CD8-positive, alpha-beta memory T cell (primary cell): ENCODE data around the gene HSPB8. TPM values are rescaled to one million over a fixed set of nuclear protein-coding genes. Genes with fewer than 3 reads are reported as not detected.

Experiments used
- CTCF ChIA-PET: fragments of 350-600 bp; sonication (Branson Sonifier 250); formaldehyde crosslinking; loops from one replicate; lab custom pipeline; 2021; ENCODE audit warnings: antibody characterized with exemption; lab: Charles Lee
- POLR2A ChIA-PET: fragments of 350-600 bp; sonication (Branson Sonifier 250); formaldehyde crosslinking; loops from one replicate; lab custom pipeline; 2021; ENCODE audit warnings: antibody characterized with exemption; lab: Charles Lee
- DNase-seq, 5 donors: peaks; one replicate each; pipeline versions ENCODE4 v3.0.0 to v3.0.0-alpha.2; 2020 to 2022; ENCODE audit warnings: mixed read lengths in 1 of 5
- H3K27ac ChIP-seq: one replicate; pipeline ENCODE4 v1.7.0; 2013; ENCODE audit warnings: low read depth, mild to moderate bottlenecking, low read length, moderate library complexity
- H3K27me3 ChIP-seq: 2 replicates; pipeline ENCODE4 v1.7.0; 2013; ENCODE audit warnings: low read length, mild to moderate bottlenecking; ENCODE audit not compliant: insufficient read depth, poor library complexity, severe bottlenecking
- H3K36me3 ChIP-seq: 2 replicates; pipeline ENCODE4 v1.7.0; 2013; ENCODE audit warnings: mild to moderate bottlenecking, low read length, moderate library complexity; ENCODE audit not compliant: insufficient read depth
- H3K4me1 ChIP-seq: 2 replicates; pipeline ENCODE4 v1.7.0; 2013; ENCODE audit warnings: mild to moderate bottlenecking, low read length, moderate library complexity; ENCODE audit not compliant: insufficient read depth
- H3K4me3 ChIP-seq: 2 replicates; pipeline ENCODE4 v1.7.0; 2013; ENCODE audit warnings: mild to moderate bottlenecking, low read length
- H3K9me3 ChIP-seq: 2 replicates; pipeline ENCODE4 v1.7.0; 2013; ENCODE audit warnings: mild to moderate bottlenecking, low read length
- H3K27ac Mint-ChIP-seq, 8 donors: one replicate each; pipeline ENCODE4 v1.8.0; 2020 to 2021; ENCODE audit warnings: mixed read lengths in 8 of 8, mild to moderate bottlenecking in 6 of 8, inconsistent platforms in 3 of 8, moderate library complexity in 3 of 8
- H3K27me3 Mint-ChIP-seq, 2 donors: one replicate each; pipeline ENCODE4 v1.8.0; 2020 to 2021; ENCODE audit warnings: mixed read lengths in 2 of 2, mild to moderate bottlenecking in 1 of 2, moderate library complexity in 1 of 2
- H3K36me3 Mint-ChIP-seq, 3 donors: one replicate each; pipeline ENCODE4 v1.8.0; 2020 to 2021; ENCODE audit warnings: mixed read lengths in 3 of 3, inconsistent platforms in 1 of 3, mild to moderate bottlenecking in 1 of 3
- H3K4me1 Mint-ChIP-seq, 3 donors: one replicate each; pipeline ENCODE4 v1.8.0; 2020 to 2021; ENCODE audit warnings: mixed read lengths in 3 of 3, inconsistent platforms in 1 of 3, mild to moderate bottlenecking in 1 of 3
- H3K4me3 Mint-ChIP-seq, 7 donors: one replicate each; pipeline ENCODE4 v1.8.0; 2020 to 2021; ENCODE audit warnings: mixed read lengths in 7 of 7, mild to moderate bottlenecking in 6 of 7, moderate library complexity in 4 of 7, inconsistent platforms in 2 of 7
- H3K9me3 Mint-ChIP-seq, 5 donors: one replicate each; pipeline ENCODE4 v1.8.0; 2020 to 2022; ENCODE audit warnings: mixed read lengths in 5 of 5, mild to moderate bottlenecking in 3 of 5, moderate library complexity in 2 of 5, inconsistent platforms in 1 of 5
- polyA plus RNA-seq: library from polyadenylated mRNA; unstranded; fragments of 300-500 nt; fragmentation: Illumina TruSeq; gene quantifications from one replicate; pipeline ENCODE4 v1.2.3, GENCODE V29; 2021
- total RNA-seq, 2 experiments: library from RNA; stranded (reverse); gene quantifications; one replicate each; pipeline ENCODE4 v1.2.3, GENCODE V29; 2021

The HSPB8 gene
- total and polyA plus RNA-seq, 3 experiments from 2014 or later, result not detected

DNA sequence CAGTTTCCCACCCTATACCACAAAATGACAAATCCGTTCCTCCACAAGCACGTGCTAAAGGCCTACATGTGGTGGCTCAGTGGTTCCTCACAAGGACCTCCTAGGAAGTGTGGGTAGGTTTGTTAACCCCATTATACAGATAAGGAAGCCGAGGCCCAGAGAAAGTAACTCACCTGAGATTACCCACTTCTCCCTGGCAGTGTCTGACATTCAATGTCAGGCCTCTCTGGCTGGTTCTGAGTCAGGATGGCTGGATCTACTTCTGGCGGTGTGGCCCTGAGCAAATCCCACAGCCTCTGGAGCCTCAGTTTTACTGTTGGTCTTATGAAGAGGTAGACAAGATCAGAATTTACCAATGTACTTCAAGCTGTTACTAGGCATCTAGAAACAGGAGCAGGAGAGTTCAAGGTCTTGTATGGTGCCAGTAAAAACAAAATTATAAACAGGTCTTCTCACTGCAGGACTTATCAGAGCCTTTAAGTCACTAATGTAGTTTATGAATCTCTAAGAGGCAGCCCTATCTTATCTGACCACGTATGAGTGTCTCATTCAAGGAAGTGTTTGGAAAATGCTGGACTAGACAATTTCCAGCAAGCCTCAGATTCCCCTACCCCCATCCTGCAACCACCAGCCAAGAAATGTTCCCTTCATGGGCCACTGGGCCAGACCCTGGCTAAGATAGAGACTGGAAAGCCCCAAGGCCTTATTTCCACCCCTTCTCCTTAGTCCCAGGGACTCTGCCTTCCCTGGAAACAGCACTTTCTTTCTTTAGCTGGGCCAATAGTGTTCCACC, 4.2 kb downstream of the HSPB8 start:
- ChIA-PET POLR2A (no interaction called here), CTCF (no interaction called here)
- Histone ChIP-seq H3K9me3 (no peaks in the 10 kb centered on the region), H3K36me3 (no peaks in the 10 kb centered on the region), H3K4me3 (no peak overlapping the region), H3K4me1 (no peaks in the 10 kb centered on the region), H3K27me3 (no peaks in the 10 kb centered on the region), H3K27ac (no peak overlapping the region)
- Mint-ChIP-seq H3K4me3 (no peak overlapping the region), H3K27me3 (peaks cover 4 to 15% of the 10 kb centered on the region in 2 donors), H3K4me1 (no peaks in the 10 kb centered on the region), H3K27ac (no peak overlapping the region), H3K36me3 (no peaks in the 10 kb centered on the region), H3K9me3 (peaks cover 0 to 3% (median 0%) of the 10 kb centered on the region in 5 donors)
- DNase-seq, result no peak

DNA sequence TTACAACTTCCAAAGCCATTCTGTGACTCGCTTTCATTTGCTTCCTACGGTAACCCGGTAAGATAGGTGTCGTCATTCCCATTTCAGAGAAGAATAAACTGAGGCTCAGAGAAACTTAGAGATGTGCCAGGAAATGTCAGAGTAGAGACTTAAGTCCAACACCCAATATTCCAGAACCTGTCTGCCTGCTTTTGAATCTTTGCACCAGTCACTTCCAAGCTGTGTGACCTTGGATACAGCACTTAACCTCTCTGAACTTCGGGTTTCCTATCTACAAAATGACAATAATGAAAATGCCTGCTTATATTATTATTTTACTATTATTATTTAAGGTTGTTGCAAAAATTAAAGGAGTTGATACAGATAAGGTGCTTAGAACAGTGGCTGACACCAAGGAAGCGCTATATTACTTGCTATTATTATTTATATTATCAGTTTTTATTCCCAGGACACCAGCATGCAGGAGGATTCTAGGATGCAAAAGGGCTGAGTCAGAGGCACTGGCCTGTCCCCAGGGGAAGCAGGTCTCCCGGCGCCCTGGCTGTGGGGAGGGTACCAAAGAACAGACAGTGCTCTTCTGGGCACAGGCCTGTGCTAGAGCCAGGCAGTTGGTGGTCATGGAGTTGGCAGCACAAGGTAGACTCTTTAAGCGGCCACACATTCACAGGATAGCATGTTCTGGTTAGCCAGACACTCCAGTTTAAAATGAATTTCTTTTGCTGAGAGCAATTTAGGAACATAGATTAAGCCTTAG, 5.4 kb downstream of the HSPB8 start:
- Histone ChIP-seq H3K27ac (no peak overlapping the region), H3K4me1 (no peaks in the 10 kb centered on the region), H3K27me3 (no peaks in the 10 kb centered on the region), H3K36me3 (no peaks in the 10 kb centered on the region), H3K4me3 (no peak overlapping the region), H3K9me3 (no peaks in the 10 kb centered on the region)
- Mint-ChIP-seq H3K36me3 (no peaks in the 10 kb centered on the region), H3K4me1 (no peaks in the 10 kb centered on the region), H3K9me3 (peaks cover 0 to 3% (median 0%) of the 10 kb centered on the region in 5 donors), H3K4me3 (no peak overlapping the region), H3K27ac (no peak overlapping the region), H3K27me3 (peaks cover 0 to 13% of the 10 kb centered on the region in 2 donors)
- ChIA-PET POLR2A (no interaction called here), CTCF (no interaction called here)
- no peak for DNase-seq

DNA sequence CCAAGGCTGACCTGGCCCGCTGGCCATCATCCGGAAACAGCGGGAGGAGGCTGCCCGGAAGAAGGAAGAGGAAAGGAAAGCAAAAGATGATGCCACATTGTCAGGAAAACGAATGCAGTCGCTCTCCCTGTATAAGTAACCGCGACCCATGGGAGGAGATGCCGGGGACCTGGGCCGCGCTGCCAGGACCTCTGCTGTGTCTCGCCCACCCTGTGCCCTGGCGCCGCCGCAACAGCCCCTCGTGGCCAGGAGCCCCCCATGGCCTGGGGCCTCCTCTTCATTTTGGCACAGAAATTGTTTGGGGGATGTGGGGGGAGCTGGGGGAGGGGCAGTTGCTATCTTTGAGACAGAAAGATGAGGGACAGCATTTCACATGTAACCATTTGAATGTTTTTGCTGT, 16.5 kb downstream of the HSPB8 start:
- DNase-seq, result no peak
- ChIA-PET POLR2A (no interaction called here), CTCF (no interaction called here)
- Histone ChIP-seq H3K36me3 (no peaks in the 10 kb centered on the region), H3K4me1 (no peaks in the 10 kb centered on the region), H3K4me3 (no peak overlapping the region), H3K27me3 (no peaks in the 10 kb centered on the region), H3K27ac (no peak overlapping the region), H3K9me3 (no peaks in the 10 kb centered on the region)
- Mint-ChIP-seq H3K9me3 (peaks cover 0 to 2% (median 0%) of the 10 kb centered on the region in 5 donors), H3K27me3 (no peaks in the 10 kb centered on the region), H3K4me1 (no peaks in the 10 kb centered on the region), H3K27ac (no peak overlapping the region), H3K4me3 (no peak overlapping the region), H3K36me3 (no peaks in the 10 kb centered on the region)

DNA sequence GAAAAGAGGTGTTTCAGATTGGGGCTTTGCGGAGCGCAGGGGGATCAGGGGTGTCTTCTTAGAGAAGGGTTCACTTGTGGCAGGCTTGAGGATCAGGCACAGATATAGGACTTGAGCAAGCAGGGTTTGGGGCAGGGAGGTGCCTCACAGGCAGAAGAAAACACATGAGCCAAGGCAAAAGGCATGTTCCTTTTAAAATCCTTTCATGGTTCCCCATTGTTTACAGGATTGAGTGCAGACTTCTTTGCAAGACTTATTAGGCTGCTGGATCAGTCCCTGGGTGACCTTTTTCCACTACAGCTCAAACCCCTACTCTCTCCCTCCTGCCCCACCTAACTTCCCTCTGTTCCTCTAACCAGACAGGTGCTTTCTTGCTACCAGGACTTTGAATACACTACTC, 19.7 kb downstream of the HSPB8 start:
- no peak for DNase-seq
- Histone ChIP-seq H3K27ac (no peak overlapping the region), H3K4me3 (no peak overlapping the region), H3K9me3 (no peaks in the 10 kb centered on the region), H3K4me1 (no peaks in the 10 kb centered on the region), H3K27me3 (no peaks in the 10 kb centered on the region), H3K36me3 (no peaks in the 10 kb centered on the region)
- H3K27ac Mint-ChIP-seq, result no peak overlapping the region
- ChIA-PET POLR2A (no interaction called here), CTCF (no interaction called here)
- no peaks in the 10 kb centered on the region for H3K36me3 Mint-ChIP-seq
- H3K4me3 Mint-ChIP-seq, result no peak overlapping the region
- H3K9me3 Mint-ChIP-seq, result peaks cover 0 to 2% (median 0%) of the 10 kb centered on the region in 5 donors
- H3K27me3 Mint-ChIP-seq, result no peaks in the 10 kb centered on the region
- H3K4me1 Mint-ChIP-seq, result no peaks in the 10 kb centered on the region

DNA sequence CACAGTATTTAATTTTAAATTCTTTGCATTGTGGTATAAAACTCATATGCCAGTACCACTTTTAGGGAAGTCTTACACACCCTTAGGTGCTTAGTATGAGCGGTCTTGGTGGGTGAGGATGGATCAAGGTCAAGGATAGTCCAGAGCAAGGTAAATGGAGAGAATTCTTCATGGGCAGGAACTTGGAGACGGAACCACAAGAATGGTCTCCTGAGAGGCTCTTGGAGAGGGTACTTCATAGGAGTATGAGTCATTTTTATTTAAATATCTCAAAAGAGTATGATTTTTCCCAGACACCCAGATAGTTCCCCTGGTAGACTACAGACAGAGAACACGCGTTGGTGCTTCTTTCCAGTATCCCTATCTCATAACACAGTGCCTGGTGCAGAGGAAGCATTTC, 21.9 kb downstream of the HSPB8 start:
- no peak overlapping the region for H3K4me3 Mint-ChIP-seq
- peaks cover 0 to 3% of the 10 kb centered on the region in 2 donors for H3K27me3 Mint-ChIP-seq
- H3K4me1 Mint-ChIP-seq, result no peaks in the 10 kb centered on the region
- Histone ChIP-seq H3K36me3 (no peaks in the 10 kb centered on the region), H3K4me1 (no peaks in the 10 kb centered on the region), H3K4me3 (no peak overlapping the region), H3K27me3 (no peaks in the 10 kb centered on the region), H3K9me3 (no peaks in the 10 kb centered on the region), H3K27ac (no peak overlapping the region)
- ChIA-PET CTCF (no interaction called here), POLR2A (no interaction called here)
- DNase-seq, result no peak
- no peak overlapping the region for H3K27ac Mint-ChIP-seq
- no peaks in the 10 kb centered on the region for H3K36me3 Mint-ChIP-seq
- no peaks in the 10 kb centered on the region for H3K9me3 Mint-ChIP-seq

- H3K27ac Mint-ChIP-seq, result no peak overlapping the region
- no peak overlapping the region for H3K4me3 ChIP-seq
- H3K27me3 Mint-ChIP-seq, result peaks cover 0 to 3% of the 10 kb centered on the region in 2 donors
- POLR2A ChIA-PET, result no interaction called here
- no peak overlapping the region for H3K27ac ChIP-seq
- no peaks in the 10 kb centered on the region for H3K9me3 Mint-ChIP-seq
- no peaks in the 10 kb centered on the region for H3K4me1 ChIP-seq
- DNase-seq, result no peak
- no peaks in the 10 kb centered on the region for H3K36me3 Mint-ChIP-seq
- H3K27me3 ChIP-seq, result no peaks in the 10 kb centered on the region
- H3K4me1 Mint-ChIP-seq, result no peaks in the 10 kb centered on the region
- no peak overlapping the region for H3K4me3 Mint-ChIP-seq
- H3K9me3 ChIP-seq, result no peaks in the 10 kb centered on the region
- CTCF ChIA-PET, result no interaction called here
- H3K36me3 ChIP-seq, result no peaks in the 10 kb centered on the region
Observed at GRCh38 chr12:119201789-119202543, 23.2 kb downstream of the HSPB8 start.

DNA sequence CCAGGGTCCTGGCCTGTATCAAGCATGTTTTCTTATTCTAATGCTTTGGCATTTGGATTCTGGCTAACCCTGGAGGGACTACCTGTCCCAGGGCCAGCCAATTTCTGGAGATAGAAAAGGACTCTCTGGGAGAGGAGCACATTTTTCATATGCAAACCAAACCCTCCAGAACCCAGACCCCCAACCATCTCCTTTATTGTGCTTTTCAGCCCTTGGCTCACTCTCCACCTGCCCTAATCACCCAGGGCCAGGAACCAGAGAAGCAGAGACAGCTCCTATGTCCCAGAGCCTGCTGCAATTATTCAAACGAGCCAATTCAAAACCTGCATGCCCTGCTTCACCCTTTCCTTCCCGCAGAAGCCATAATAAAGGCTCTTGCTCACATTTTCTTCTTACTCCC, 23.8 kb downstream of the HSPB8 start:
- Mint-ChIP-seq H3K36me3 (no peaks in the 10 kb centered on the region), H3K4me1 (no peaks in the 10 kb centered on the region), H3K4me3 (no peak overlapping the region), H3K27me3 (peaks cover 0 to 3% of the 10 kb centered on the region in 2 donors), H3K9me3 (no peaks in the 10 kb centered on the region), H3K27ac (no peak overlapping the region)
- H3K36me3 ChIP-seq, result no peaks in the 10 kb centered on the region
- H3K9me3 ChIP-seq, result no peaks in the 10 kb centered on the region
- DNase-seq, result no peak
- CTCF ChIA-PET, result no interaction called here
- POLR2A ChIA-PET, result no interaction called here
- no peaks in the 10 kb centered on the region for H3K27me3 ChIP-seq
- no peak overlapping the region for H3K4me3 ChIP-seq
- no peaks in the 10 kb centered on the region for H3K4me1 ChIP-seq
- no peak overlapping the region for H3K27ac ChIP-seq

DNA sequence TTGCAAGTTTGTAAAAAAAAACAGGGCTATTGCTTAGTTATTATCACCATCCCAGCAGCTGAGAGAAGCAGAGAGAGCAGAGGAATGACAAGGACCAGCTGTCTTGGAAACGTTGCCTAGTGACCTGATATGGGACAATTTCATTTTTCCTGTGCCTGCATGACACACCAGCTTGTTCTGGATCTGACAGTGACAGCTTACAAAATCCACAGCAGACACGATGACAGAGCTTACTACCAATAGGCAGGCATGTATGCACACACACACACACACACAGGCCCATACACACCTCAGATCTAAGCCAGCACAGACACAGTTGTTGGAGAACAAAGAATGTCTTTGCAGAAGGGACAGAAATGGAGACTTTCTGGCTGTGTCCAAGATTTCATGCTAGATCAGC, 25.4 kb downstream of the HSPB8 start:
- H3K4me1 ChIP-seq, result no peaks in the 10 kb centered on the region
- no peaks in the 10 kb centered on the region for H3K36me3 Mint-ChIP-seq
- H3K9me3 Mint-ChIP-seq, result no peaks in the 10 kb centered on the region
- CTCF ChIA-PET, result no interaction called here
- no peak overlapping the region for H3K27ac Mint-ChIP-seq
- H3K36me3 ChIP-seq, result no peaks in the 10 kb centered on the region
- H3K27ac ChIP-seq, result no peak overlapping the region
- H3K4me3 Mint-ChIP-seq, result no peak overlapping the region
- no peak for DNase-seq
- H3K27me3 ChIP-seq, result no peaks in the 10 kb centered on the region
- H3K27me3 Mint-ChIP-seq, result peaks cover 0 to 3% of the 10 kb centered on the region in 2 donors
- POLR2A ChIA-PET, result no interaction called here
- H3K4me3 ChIP-seq, result no peak overlapping the region
- no peaks in the 10 kb centered on the region for H3K9me3 ChIP-seq
- H3K4me1 Mint-ChIP-seq, result no peaks in the 10 kb centered on the region
